HCT116 (cell line): ENCODE results near the gene ITGA4. TPM values are rescaled to one million over a fixed set of nuclear protein-coding genes. Genes with fewer than 3 reads are reported as not detected.

Source experiments
- ATAC-seq: fragments of 200-7000 bp; cut with Tn5 transposase; 2 replicates; pipeline ENCODE4 v1.9.1; 2020; ENCODE audit warnings: mild to moderate bottlenecking, moderate library complexity
- BruUV-seq: library from RNA; stranded (reverse); fragments of 400-500 nt; replicated peaks from 2 replicates; lab custom pipeline; 2021; lab: Mats Ljungman, UMichigan
- CTCF ChIA-PET: fragments of 300-600 bp; sonication (Branson Sonifier 250); formaldehyde crosslinking; loops from one replicate; lab custom pipeline; 2021; ENCODE audit warnings: antibody characterized with exemption; lab: Charles Lee
- POLR2A ChIA-PET: fragments of 300-600, 350-600 bp; sonication (Branson Sonifier 250); formaldehyde crosslinking; loops from one replicate; lab custom pipeline; 2021; ENCODE audit warnings: antibody characterized with exemption; lab: Charles Lee
- RAD21 ChIA-PET, 2 experiments: fragments of 300-600 bp; sonication (Branson Sonifier 250); formaldehyde crosslinking; loops; one replicate each; lab custom pipeline; 2023; ENCODE audit warnings: low total read pairs in 2 of 2; ENCODE audit not compliant: uncharacterized antibody in 2 of 2, unreplicated experiment in 2 of 2, low non-redundant PET in 1 of 2; lab: Charles Lee
- DNase-seq: peaks from one replicate; pipeline ENCODE4 v3.0.0-alpha.2; 2010; ENCODE audit warnings: low read depth, low spot score
- H2AFZ ChIP-seq: fragments of 200-600 bp; shearing (Covaris generic), sonication (generic); 2 replicates; pipeline ENCODE4 v1.6.1; 2017; ENCODE audit warnings: low read depth, mixed run types, mixed read lengths, antibody characterized with exemption, low read length; ENCODE audit not compliant: poor library complexity, severe bottlenecking
- H3K27ac ChIP-seq: 2 replicates; pipeline ENCODE4 v1.5.1; 2012; ENCODE audit warnings: low read depth, low read length
- H3K27me3 ChIP-seq: fragments of 200-600 bp; sonication (generic); 2 replicates; pipeline ENCODE4 v1.6.1; 2016; ENCODE audit warnings: mixed run types, low read length, mixed read lengths; ENCODE audit not compliant: insufficient read depth
- H3K36me3 ChIP-seq, 2 experiments: fragments of 200-500 bp in 1 of 2; fragments of 200-600 bp in 1 of 2; sonication (Bioruptor generic) in 1 of 2; sonication (generic) in 1 of 2; 2 replicates each; pipeline versions ENCODE4 v1.5.1 to v1.6.1; 2014 to 2016; ENCODE audit warnings: low read length in 2 of 2, inconsistent platforms in 1 of 2, mixed read lengths in 1 of 2, mixed run types in 1 of 2; ENCODE audit not compliant: insufficient read depth in 2 of 2, control insufficient read depth in 1 of 2
- H3K4me1 ChIP-seq, 2 experiments: fragments of 200-600 bp in 1 of 2; sonication (generic) in 1 of 2; 2 replicates each; pipeline versions ENCODE4 v1.5.1 to v1.6.1; 2012 to 2017; ENCODE audit warnings: low read length in 2 of 2, inconsistent platforms in 1 of 2, mild to moderate bottlenecking in 1 of 2, mixed read lengths in 1 of 2, mixed run types in 1 of 2, moderate library complexity in 1 of 2; ENCODE audit not compliant: insufficient read depth in 2 of 2, control insufficient read depth in 1 of 2
- H3K4me2 ChIP-seq: fragments of 200-600 bp; sonication (generic); 2 replicates; pipeline ENCODE4 v1.6.1; 2017; ENCODE audit warnings: mixed run types, low read length, mixed read lengths
- H3K4me3 ChIP-seq, 2 experiments: fragments of 200-600 bp in 1 of 2; sonication (generic) in 1 of 2; replicated peaks in 1 of 2; 2 replicates each; pipeline ENCODE4 v1.5.1; 2011 to 2016; ENCODE audit warnings: low read length in 2 of 2, control low read depth in 1 of 2, low read depth in 1 of 2, mild to moderate bottlenecking in 1 of 2, mixed read lengths in 1 of 2, mixed run types in 1 of 2
- H3K79me2 ChIP-seq: fragments of 200-600 bp; sonication (generic); 2 replicates; pipeline ENCODE4 v1.6.1; 2017; ENCODE audit warnings: mild to moderate bottlenecking, mixed run types, low read length, moderate library complexity, mixed read lengths; ENCODE audit not compliant: insufficient read depth
- H3K9ac ChIP-seq: fragments of 200-600 bp; sonication (generic); 2 replicates; pipeline ENCODE4 v1.6.1; 2016; ENCODE audit warnings: low read length, mixed read lengths
- H3K9me2 ChIP-seq: fragments of 200-600 bp; sonication (generic), shearing (Covaris generic); 2 replicates; pipeline ENCODE4 v1.6.1; 2017; ENCODE audit warnings: mixed run types, mild to moderate bottlenecking, moderate library complexity; ENCODE audit not compliant: insufficient read depth
- H3K9me3 ChIP-seq, 2 experiments: fragments of 200-500 bp in 1 of 2; fragments of 200-600 bp in 1 of 2; sonication (Bioruptor generic) in 1 of 2; sonication (generic) in 1 of 2; 2 replicates each; pipeline ENCODE4 v1.6.1; 2014 to 2017; ENCODE audit warnings: low read length in 2 of 2, mixed read lengths in 2 of 2, inconsistent platforms in 1 of 2, low read depth in 1 of 2, mild to moderate bottlenecking in 1 of 2, mixed run types in 1 of 2, moderate library complexity in 1 of 2; ENCODE audit not compliant: control insufficient read depth in 1 of 2, insufficient read depth in 1 of 2
- H4K20me1 ChIP-seq: fragments of 200-600 bp; sonication (generic), shearing (Covaris generic); 2 replicates; pipeline ENCODE4 v1.6.1; 2017; ENCODE audit warnings: mixed run types, mild to moderate bottlenecking, moderate library complexity; ENCODE audit not compliant: insufficient read depth
- CEBPB ChIP-seq: IDR thresholded peaks from 2 replicates; pipeline ENCODE4 v1.6.1; 2012; ENCODE audit warnings: low read depth
- EGR1 ChIP-seq: IDR thresholded peaks from 2 replicates; pipeline ENCODE4 v1.6.1; 2012; ENCODE audit warnings: low read depth
- EZH2phosphoT487 ChIP-seq: fragments of 200-600 bp; IDR thresholded peaks from 2 replicates; pipeline ENCODE4 v1.6.1; 2018; ENCODE audit warnings: antibody characterized with exemption, borderline replicate concordance
- FOSL1 ChIP-seq: IDR thresholded peaks from 2 replicates; pipeline ENCODE4 v1.6.1; 2012; ENCODE audit warnings: low read depth
- POLR2AphosphoS5 ChIP-seq: IDR thresholded peaks from 2 replicates; pipeline ENCODE4 v1.6.1; 2011; ENCODE audit warnings: mild to moderate bottlenecking, low read depth, low read length, moderate library complexity
- RAD21 ChIP-seq: IDR thresholded peaks from 2 replicates; pipeline ENCODE4 v1.6.1; 2012; ENCODE audit warnings: low read depth, mild to moderate bottlenecking
- SIN3A ChIP-seq: IDR thresholded peaks from 2 replicates; pipeline ENCODE4 v1.6.1; 2012; ENCODE audit warnings: low read depth
- SP1 ChIP-seq: IDR thresholded peaks from 2 replicates; pipeline ENCODE4 v1.6.1; 2012; ENCODE audit warnings: low read depth
- SRF ChIP-seq: IDR thresholded peaks from 2 replicates; pipeline ENCODE4 v1.6.1; 2012; ENCODE audit warnings: low read depth
- YY1 ChIP-seq: IDR thresholded peaks from 2 replicates; pipeline ENCODE4 v1.6.1; 2011; ENCODE audit warnings: low read length, low read depth, moderate library complexity, mild to moderate bottlenecking; ENCODE audit not compliant: insufficient replicate concordance; ENCODE audit errors: extremely low read depth
- ZNF274 ChIP-seq: fragments of 200-500 bp; sonication (Bioruptor generic); IDR thresholded peaks from 2 replicates; pipeline ENCODE4 v1.6.1; 2014; ENCODE audit warnings: mild to moderate bottlenecking, low read depth, low read length, inconsistent platforms
- intact Hi-C: fragments of 100-400 bp; cut with micrococcal nuclease; formaldehyde crosslinking; loops from 2 replicates; pipeline ENCODE4 v1.10.0; 2022
- total RNA-seq: library from RNA; stranded (reverse); gene quantifications from one replicate; pipeline ENCODE4 v1.2.1, GENCODE V29; 2021; ENCODE audit not compliant: unreplicated experiment
- TF ChIP-seq, protein P1 (sequence below): IDR thresholded peaks from 2 replicates; pipeline ENCODE4 v1.6.1; 2012
- TF ChIP-seq, protein P2 (sequence below): IDR thresholded peaks from 2 replicates; pipeline ENCODE4 v1.6.1; 2011; ENCODE audit warnings: mild to moderate bottlenecking, low read length, moderate library complexity; ENCODE audit not compliant: insufficient replicate concordance; ENCODE audit errors: extremely low read depth
- TF ChIP-seq, protein P3 (sequence below), 3 experiments: fragments of 200-600 bp in 1 of 3; sonication (generic) in 1 of 3; IDR thresholded peaks in 2 of 3; conservative IDR thresholded peaks in 1 of 3; 2 replicates each; pipeline ENCODE4 v1.5.1; 2012 to 2017; ENCODE audit warnings: low read depth in 2 of 3, low read length in 2 of 3, antibody characterized with exemption in 1 of 3, borderline replicate concordance in 1 of 3, control low read depth in 1 of 3, mild to moderate bottlenecking in 1 of 3, mixed read lengths in 1 of 3, mixed run types in 1 of 3, moderate library complexity in 1 of 3; ENCODE audit not compliant: insufficient read depth in 1 of 3
- TF ChIP-seq, protein P4 (sequence below): IDR thresholded peaks from 2 replicates; pipeline ENCODE4 v1.6.1; 2012; ENCODE audit warnings: low read depth
- TF ChIP-seq, protein P5 (sequence below): IDR thresholded peaks from 2 replicates; pipeline ENCODE4 v1.6.1; 2012

ITGA4 gene
- total RNA-seq, 1 experiment from 2014 or later = 0.49 TPM

DNA sequence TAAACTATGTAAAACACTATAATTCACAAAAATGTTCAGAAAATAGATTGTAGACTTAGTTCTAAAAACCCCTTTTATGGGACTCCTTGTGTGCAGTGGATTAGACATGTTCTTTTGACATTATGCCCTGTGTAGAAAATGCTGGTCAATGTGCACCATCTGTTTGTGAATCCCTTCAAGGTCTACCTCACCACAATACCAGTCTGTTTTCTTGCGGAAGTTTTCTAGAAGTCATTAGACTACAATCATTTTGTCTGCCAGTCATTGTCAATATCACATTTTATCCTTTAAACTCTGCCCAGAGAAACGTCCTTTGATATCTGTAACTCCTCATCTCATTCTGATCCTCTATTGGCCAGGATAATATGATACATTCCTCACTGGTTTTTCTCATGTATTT lies 7.8 kb downstream of the ITGA4 start:
- no peaks in the 10 kb centered on the region for H4K20me1 ChIP-seq
- H3K36me3 ChIP-seq = no peaks in the 10 kb centered on the region
- RAD21 ChIA-PET = no interaction called here
- H3K9ac ChIP-seq = no peak overlapping the region
- no TSS peak for BruUV-seq
- no peaks in the 10 kb centered on the region for H3K4me1 ChIP-seq
- peak overlapping the region; percentile 18 for H2AFZ ChIP-seq
- H3K79me2 ChIP-seq = no peaks in the 10 kb centered on the region
- POLR2A ChIA-PET = no interaction called here
- no peak overlapping the region for H3K27ac ChIP-seq
- DNase-seq (no peak), ATAC-seq (no peak)
- TF ChIP-seq, protein P1, sequence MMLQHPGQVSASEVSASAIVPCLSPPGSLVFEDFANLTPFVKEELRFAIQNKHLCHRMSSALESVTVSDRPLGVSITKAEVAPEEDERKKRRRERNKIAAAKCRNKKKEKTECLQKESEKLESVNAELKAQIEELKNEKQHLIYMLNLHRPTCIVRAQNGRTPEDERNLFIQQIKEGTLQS = no peak
- no peak for TF ChIP-seq ZNF274
- TF ChIP-seq, protein P2, sequence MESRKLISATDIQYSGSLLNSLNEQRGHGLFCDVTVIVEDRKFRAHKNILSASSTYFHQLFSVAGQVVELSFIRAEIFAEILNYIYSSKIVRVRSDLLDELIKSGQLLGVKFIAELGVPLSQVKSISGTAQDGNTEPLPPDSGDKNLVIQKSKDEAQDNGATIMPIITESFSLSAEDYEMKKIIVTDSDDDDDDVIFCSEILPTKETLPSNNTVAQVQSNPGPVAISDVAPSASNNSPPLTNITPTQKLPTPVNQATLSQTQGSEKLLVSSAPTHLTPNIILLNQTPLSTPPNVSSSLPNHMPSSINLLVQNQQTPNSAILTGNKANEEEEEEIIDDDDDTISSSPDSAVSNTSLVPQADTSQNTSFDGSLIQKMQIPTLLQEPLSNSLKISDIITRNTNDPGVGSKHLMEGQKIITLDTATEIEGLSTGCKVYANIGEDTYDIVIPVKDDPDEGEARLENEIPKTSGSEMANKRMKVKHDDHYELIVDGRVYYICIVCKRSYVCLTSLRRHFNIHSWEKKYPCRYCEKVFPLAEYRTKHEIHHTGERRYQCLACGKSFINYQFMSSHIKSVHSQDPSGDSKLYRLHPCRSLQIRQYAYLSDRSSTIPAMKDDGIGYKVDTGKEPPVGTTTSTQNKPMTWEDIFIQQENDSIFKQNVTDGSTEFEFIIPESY = no peak
- TF ChIP-seq POLR2AphosphoS5 = no peak
- no peak for TF ChIP-seq SRF
- TF ChIP-seq, protein P3, sequence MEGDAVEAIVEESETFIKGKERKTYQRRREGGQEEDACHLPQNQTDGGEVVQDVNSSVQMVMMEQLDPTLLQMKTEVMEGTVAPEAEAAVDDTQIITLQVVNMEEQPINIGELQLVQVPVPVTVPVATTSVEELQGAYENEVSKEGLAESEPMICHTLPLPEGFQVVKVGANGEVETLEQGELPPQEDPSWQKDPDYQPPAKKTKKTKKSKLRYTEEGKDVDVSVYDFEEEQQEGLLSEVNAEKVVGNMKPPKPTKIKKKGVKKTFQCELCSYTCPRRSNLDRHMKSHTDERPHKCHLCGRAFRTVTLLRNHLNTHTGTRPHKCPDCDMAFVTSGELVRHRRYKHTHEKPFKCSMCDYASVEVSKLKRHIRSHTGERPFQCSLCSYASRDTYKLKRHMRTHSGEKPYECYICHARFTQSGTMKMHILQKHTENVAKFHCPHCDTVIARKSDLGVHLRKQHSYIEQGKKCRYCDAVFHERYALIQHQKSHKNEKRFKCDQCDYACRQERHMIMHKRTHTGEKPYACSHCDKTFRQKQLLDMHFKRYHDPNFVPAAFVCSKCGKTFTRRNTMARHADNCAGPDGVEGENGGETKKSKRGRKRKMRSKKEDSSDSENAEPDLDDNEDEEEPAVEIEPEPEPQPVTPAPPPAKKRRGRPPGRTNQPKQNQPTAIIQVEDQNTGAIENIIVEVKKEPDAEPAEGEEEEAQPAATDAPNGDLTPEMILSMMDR (IDR thresholded peaks at IDR 0.05 in 2 of 3, conservative IDR thresholded peaks at IDR 0.05 in 1 of 3; ENCODE audit: borderline replicate concordance in 1 of 3, insufficient read depth in 1 of 3, low read depth in 2 of 3, low read length in 2 of 3) = no peak
- no peak for TF ChIP-seq SP1
- no peak for TF ChIP-seq RAD21
- TF ChIP-seq SIN3A = no peak
- TF ChIP-seq YY1 = no peak
- no peak for TF ChIP-seq EZH2phosphoT487
- no peak for TF ChIP-seq CEBPB
- TF ChIP-seq FOSL1 = no peak
- TF ChIP-seq, protein P4, sequence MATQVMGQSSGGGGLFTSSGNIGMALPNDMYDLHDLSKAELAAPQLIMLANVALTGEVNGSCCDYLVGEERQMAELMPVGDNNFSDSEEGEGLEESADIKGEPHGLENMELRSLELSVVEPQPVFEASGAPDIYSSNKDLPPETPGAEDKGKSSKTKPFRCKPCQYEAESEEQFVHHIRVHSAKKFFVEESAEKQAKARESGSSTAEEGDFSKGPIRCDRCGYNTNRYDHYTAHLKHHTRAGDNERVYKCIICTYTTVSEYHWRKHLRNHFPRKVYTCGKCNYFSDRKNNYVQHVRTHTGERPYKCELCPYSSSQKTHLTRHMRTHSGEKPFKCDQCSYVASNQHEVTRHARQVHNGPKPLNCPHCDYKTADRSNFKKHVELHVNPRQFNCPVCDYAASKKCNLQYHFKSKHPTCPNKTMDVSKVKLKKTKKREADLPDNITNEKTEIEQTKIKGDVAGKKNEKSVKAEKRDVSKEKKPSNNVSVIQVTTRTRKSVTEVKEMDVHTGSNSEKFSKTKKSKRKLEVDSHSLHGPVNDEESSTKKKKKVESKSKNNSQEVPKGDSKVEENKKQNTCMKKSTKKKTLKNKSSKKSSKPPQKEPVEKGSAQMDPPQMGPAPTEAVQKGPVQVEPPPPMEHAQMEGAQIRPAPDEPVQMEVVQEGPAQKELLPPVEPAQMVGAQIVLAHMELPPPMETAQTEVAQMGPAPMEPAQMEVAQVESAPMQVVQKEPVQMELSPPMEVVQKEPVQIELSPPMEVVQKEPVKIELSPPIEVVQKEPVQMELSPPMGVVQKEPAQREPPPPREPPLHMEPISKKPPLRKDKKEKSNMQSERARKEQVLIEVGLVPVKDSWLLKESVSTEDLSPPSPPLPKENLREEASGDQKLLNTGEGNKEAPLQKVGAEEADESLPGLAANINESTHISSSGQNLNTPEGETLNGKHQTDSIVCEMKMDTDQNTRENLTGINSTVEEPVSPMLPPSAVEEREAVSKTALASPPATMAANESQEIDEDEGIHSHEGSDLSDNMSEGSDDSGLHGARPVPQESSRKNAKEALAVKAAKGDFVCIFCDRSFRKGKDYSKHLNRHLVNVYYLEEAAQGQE = no peak
- TF ChIP-seq, protein P5, sequence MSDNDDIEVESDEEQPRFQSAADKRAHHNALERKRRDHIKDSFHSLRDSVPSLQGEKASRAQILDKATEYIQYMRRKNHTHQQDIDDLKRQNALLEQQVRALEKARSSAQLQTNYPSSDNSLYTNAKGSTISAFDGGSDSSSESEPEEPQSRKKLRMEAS = no peak
- no peak for TF ChIP-seq EGR1
- no peak overlapping the region for H3K4me2 ChIP-seq
- no peaks in the 10 kb centered on the region for H3K9me3 ChIP-seq
- no peaks in the 10 kb centered on the region for H3K9me2 ChIP-seq
- CTCF ChIA-PET = no interaction called here
- no peaks in the 10 kb centered on the region for H3K27me3 ChIP-seq
- H3K4me3 ChIP-seq = no peak overlapping the region
- intact Hi-C loops = loop anchor here (5.0 to 10.0 kb wide), 2 partner anchors 1180 to 1343 kb away; no protein-coding TSS in a partner anchor
